AG09309 (cell line): ENCODE measurements around the gene ANKRD1.

ENCODE experiments used
- DNase-seq: peaks from one replicate; pipeline ENCODE4 v3.0.0-alpha.2; 2010; ENCODE audit warnings: low read depth
- H3K4me3 ChIP-seq: 2 replicates; pipeline ENCODE4 v1.5.1; 2011; ENCODE audit warnings: mild to moderate bottlenecking, low read depth, low read length, moderate library complexity; ENCODE audit not compliant: control insufficient read depth
- TF ChIP-seq, protein P1 (sequence below): IDR thresholded peaks from 2 replicates; pipeline ENCODE4 v1.5.1; 2011; ENCODE audit warnings: mild to moderate bottlenecking, low read depth, low read length, inconsistent platforms; ENCODE audit not compliant: insufficient read depth, control insufficient read depth; ENCODE audit errors: missing control alignments

Gene ANKRD1

DNA sequence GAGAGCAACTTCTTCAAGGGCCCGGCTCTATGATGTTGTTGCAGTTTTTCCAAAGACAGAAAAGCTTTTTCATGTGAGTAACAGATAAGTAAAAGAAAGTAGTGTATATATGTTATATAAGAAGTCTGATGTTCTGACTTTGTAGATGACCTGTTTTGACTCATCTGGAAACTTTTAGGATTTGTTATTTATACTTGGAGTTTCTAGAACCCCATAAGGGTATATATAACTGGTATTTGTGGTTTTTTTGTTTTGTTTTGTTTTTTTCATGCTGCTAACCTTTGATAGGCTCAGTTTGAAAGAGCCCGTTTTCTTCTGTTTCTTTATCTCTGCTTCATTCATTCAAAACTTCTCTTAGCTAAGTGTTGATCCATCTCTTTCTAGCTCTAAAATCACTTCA is 41.8 kb downstream of the ANKRD1 start:
- TF ChIP-seq, protein P1, sequence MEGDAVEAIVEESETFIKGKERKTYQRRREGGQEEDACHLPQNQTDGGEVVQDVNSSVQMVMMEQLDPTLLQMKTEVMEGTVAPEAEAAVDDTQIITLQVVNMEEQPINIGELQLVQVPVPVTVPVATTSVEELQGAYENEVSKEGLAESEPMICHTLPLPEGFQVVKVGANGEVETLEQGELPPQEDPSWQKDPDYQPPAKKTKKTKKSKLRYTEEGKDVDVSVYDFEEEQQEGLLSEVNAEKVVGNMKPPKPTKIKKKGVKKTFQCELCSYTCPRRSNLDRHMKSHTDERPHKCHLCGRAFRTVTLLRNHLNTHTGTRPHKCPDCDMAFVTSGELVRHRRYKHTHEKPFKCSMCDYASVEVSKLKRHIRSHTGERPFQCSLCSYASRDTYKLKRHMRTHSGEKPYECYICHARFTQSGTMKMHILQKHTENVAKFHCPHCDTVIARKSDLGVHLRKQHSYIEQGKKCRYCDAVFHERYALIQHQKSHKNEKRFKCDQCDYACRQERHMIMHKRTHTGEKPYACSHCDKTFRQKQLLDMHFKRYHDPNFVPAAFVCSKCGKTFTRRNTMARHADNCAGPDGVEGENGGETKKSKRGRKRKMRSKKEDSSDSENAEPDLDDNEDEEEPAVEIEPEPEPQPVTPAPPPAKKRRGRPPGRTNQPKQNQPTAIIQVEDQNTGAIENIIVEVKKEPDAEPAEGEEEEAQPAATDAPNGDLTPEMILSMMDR, result no peak
- H3K4me3 ChIP-seq, result no peak overlapping the region
- DNase-seq, result no peak

DNA sequence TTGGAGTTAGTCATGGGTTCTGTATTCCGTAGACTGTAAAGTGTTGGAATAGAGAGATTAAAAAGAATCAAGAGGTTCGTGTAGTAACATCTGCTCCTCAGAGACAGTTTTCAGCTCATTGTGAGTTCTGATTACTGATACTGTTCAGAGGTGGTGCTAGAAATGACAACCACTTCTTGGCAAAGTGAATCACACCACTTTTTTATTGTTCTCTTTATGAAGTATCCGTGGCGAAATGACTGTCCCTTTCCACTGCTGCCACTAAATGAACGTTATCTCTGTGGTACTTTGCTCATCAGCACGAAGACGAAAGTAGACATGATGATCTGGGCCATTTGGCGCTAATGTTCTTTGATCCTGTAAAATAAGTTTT is 48.3 kb downstream of the ANKRD1 start:
- H3K4me3 ChIP-seq, result peak overlapping the region; percentile 70
- DNase-seq, result no peak
- TF ChIP-seq, protein P1, result no peak

DNA sequence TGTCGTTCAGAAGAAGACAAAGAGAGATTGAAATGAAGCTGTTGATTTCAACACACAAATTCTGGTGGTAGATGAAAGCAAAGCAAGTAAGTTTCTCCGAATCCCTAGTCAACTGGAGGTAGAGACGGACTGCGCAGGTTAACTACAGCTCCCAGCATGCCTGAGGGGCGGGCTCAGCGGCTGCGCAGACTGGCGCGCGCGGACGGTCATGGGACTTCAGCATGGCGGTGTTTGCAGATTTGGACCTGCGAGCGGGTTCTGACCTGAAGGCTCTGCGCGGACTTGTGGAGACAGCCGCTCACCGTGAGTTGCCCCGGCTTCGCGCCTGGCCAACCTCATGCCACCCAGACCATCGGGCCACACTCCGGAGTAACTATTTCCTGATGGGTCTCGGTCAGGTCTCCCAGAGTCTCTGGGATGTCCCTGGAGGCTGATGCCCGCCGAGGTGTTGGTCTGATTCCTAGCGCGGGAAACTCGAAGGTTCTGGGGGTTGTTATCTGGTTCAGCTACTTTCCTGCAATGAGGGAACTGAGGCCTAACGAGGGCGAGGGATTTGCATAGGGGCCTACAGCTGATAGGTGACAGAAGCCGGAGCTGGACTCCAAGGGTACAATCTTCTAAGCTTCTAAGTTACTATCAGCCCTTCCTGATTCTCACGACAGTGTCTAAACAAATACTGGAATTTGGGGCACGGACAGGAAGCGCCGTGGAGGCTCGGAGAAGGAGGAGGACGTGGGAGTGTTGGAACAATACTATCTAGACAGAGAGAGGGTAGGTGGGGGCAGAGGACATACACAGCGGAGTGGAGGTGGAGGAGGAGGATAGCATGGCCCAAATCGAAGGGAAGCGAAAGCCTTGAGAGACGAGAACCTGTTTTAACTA is 48.9 kb downstream of the ANKRD1 start, which contains the start of gene RPP30:
Gene RPP30, plus strand, starts transcription at position 209 of the 882 bp plus-strand sequence. Its CDS starts 13 bp downstream, at position 222.
- H3K4me3 ChIP-seq, result peak within 1 kb of the TSS; percentile 70
- TF ChIP-seq, protein P1, result no peak
- DNase-seq, result no peak

DNA sequence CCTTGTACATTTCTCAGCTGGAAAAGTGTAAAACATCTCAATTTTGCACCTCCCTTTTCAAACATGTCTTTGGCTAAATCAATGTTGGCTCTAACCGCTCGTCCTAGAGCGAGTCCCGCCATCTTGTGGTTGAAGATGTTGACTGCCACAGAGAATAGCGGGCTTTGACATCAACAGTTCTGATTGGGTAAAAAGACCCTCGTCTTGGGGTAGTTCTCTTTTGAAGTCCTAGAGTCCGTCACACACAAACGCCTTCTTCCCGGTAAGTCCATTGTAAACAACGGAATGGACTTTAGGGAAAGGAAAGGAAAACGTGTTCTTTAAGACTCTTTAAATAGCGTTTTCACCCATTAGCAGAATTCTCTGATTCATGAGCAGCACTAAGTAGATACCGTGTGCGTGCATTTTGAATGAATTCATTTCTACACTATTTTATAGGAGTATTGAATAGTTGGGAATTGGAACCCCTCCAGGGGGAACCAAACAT is 49.6 kb downstream of the ANKRD1 start:
- DNase-seq, result no peak
- peak overlapping the region; percentile 70 for H3K4me3 ChIP-seq
- TF ChIP-seq, protein P1, result peak; percentile 62

DNA sequence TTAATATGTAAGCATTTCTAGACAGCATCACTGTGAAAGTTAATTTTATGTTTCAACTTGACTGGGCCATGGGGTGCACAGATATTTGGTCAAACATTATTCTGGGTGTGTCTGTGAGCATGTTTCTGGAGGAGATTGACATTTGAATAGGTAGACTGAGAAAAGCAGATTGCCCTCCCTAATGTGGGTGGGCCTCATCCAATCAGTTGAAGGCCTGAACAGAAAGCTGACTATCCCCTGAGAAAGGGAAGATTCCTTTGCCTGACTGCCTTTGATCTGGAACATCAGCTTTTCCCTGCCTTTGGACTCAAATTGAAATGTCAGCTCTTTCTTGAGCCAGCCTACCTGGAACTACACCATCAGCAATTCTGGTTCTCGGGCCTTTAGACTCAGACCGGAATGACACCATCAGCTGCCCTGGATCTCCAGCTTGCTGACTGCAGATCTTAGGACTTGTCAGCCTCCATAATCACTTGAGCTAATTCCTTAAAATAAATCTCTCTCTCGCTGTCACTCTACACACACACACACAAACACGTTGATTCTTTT is 54.8 kb downstream of the ANKRD1 start:
- no peak for DNase-seq
- TF ChIP-seq, protein P1, result no peak
- H3K4me3 ChIP-seq, result no peak overlapping the region

DNA sequence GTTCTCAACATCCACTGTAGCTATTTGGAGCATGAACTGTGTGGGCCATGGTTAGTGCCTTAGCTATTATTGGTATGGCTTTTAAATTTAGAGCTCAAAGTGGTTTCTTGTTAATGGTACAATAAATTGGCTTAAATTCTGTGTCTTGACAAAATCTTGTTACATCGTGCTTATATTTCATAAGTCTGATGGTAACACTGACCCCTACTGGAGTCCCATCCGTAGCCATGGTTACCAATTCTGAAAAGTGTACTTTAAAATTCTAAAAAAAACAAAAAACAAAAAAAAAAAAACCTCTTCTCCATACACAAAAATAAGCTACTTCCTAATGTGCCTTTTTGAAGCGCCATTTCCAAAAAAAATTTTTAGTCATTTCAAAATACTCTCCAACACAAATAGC is 55.5 kb downstream of the ANKRD1 start:
- TF ChIP-seq, protein P1, result peak; percentile 35
- DNase-seq, result no peak
- H3K4me3 ChIP-seq, result no peak overlapping the region
